LoVo (cell line): ENCODE results near the gene COL23A1.

ENCODE experiments used
- DNase-seq: peaks from one replicate; pipeline ENCODE4 v3.0.0-alpha.2; 2016; ENCODE audit warnings: low spot score

COL23A1 gene

GRCh38 chr5:178356431-178356872 lies 233.7 kb downstream of the COL23A1 start:
- no peak for DNase-seq

- no peak for DNase-seq
These were observed 234.5 kb downstream of the COL23A1 start for GRCh38 chr5:178355671-178356070.

- no peak for DNase-seq
These were observed 236.7 kb downstream of the COL23A1 start for GRCh38 chr5:178353461-178353860.

- no peak for DNase-seq
These were observed 238.2 kb downstream of the COL23A1 start for GRCh38 chr5:178352035-178352349.

- no peak for DNase-seq
These were observed 238.8 kb downstream of the COL23A1 start for GRCh38 chr5:178351221-178352034.

GRCh38 chr5:178350361-178351220 lies 239.6 kb downstream of the COL23A1 start:
- no peak for DNase-seq

- no peak for DNase-seq
These were observed 240.4 kb downstream of the COL23A1 start for GRCh38 chr5:178349625-178350353.

GRCh38 chr5:178349075-178349511 lies 241.1 kb downstream of the COL23A1 start:
- DNase-seq, result no peak

GRCh38 chr5:178348356-178349074 lies 241.7 kb downstream of the COL23A1 start:
- no peak for DNase-seq

- DNase-seq, result no peak
These were observed 242.2 kb downstream of the COL23A1 start for GRCh38 chr5:178347956-178348355.

GRCh38 chr5:178346607-178347334 lies 243.4 kb downstream of the COL23A1 start:
- no peak for DNase-seq

GRCh38 chr5:178343306-178343705 lies 246.9 kb downstream of the COL23A1 start:
- no peak for DNase-seq

GRCh38 chr5:178341851-178342140 lies 248.4 kb downstream of the COL23A1 start:
- DNase-seq, result no peak

GRCh38 chr5:178341091-178341850 lies 248.9 kb downstream of the COL23A1 start:
- no peak for DNase-seq

GRCh38 chr5:178340637-178341036 lies 249.6 kb downstream of the COL23A1 start:
- DNase-seq, result no peak

GRCh38 chr5:178340187-178340586 lies 250.0 kb downstream of the COL23A1 start:
- no peak for DNase-seq

- no peak for DNase-seq
These were observed 250.9 kb downstream of the COL23A1 start for GRCh38 chr5:178339272-178339671.

- DNase-seq, result no peak
These were observed 251.4 kb downstream of the COL23A1 start for GRCh38 chr5:178338750-178339144.

GRCh38 chr5:178338126-178338749 lies 252.0 kb downstream of the COL23A1 start:
- DNase-seq, result no peak

- DNase-seq, result no peak
These were observed 252.9 kb downstream of the COL23A1 start for GRCh38 chr5:178337334-178337741.
